Peyer's patch (tissue), 4 donors: ENCODE measurements around the gene IFI27. TPM values are rescaled to one million over a fixed set of nuclear protein-coding genes. Genes with fewer than 3 reads are reported as not detected.

Experiments used
- DNase-seq, 3 donors: peaks; one replicate each; pipeline ENCODE4 v3.0.0-alpha.2; 2017 to 2019
- H3K27ac ChIP-seq, 4 donors: fragments of 200-600 bp; sonication (generic); one replicate each; pipeline ENCODE4 v1.5.1; 2016 to 2019
- H3K27me3 ChIP-seq, 2 donors: fragments of 200-600 bp; sonication (generic); one replicate each; pipeline ENCODE4 v1.5.1; 2019
- H3K36me3 ChIP-seq, 3 donors: fragments of 200-600 bp; sonication (generic); one replicate each; pipeline ENCODE4 v1.5.1; 2016 to 2019
- H3K4me1 ChIP-seq, 4 donors: fragments of 200-600 bp; sonication (generic); one replicate each; pipeline ENCODE4 v1.5.1; 2016 to 2019
- H3K4me3 ChIP-seq, 4 donors: fragments of 200-600 bp; sonication (generic); 1 replicate in 3 of 4; 2 replicates in 1 of 4; pipeline ENCODE4 v1.5.1; 2016 to 2019; ENCODE audit warnings: mild to moderate bottlenecking in 1 of 4
- H3K9me3 ChIP-seq, 4 donors: fragments of 200-600 bp; sonication (generic); one replicate each; pipeline ENCODE4 v1.5.1; 2016 to 2019; ENCODE audit warnings: mild to moderate bottlenecking in 1 of 4
- CTCF ChIP-seq, 6 experiments: fragments of 450-650 bp in 4 of 6; fragments of 200-600 bp in 2 of 6; sonication (generic) in 1 of 6; IDR thresholded peaks; one replicate each; pipeline ENCODE4 v1.5.1; 2017 to 2019; ENCODE audit warnings: antibody characterized with exemption in 6 of 6, mild to moderate bottlenecking in 3 of 6, moderate library complexity in 1 of 6
- POLR2A ChIP-seq, 2 donors: fragments of 450-650 bp; IDR thresholded peaks; one replicate each; pipeline ENCODE4 v1.5.1; 2017; ENCODE audit warnings: antibody characterized with exemption in 2 of 2, mild to moderate bottlenecking in 2 of 2, moderate library complexity in 2 of 2
- total RNA-seq, 4 donors: library from RNA; depleted of rRNA; stranded (reverse); fragments of >200 nt; gene quantifications; one replicate each; pipeline ENCODE4 v1.1.0, GENCODE V29; 2016

Gene IFI27
- total RNA-seq, 4 donors from 2014 or later = 163 to 668 (median 294) TPM

DNA sequence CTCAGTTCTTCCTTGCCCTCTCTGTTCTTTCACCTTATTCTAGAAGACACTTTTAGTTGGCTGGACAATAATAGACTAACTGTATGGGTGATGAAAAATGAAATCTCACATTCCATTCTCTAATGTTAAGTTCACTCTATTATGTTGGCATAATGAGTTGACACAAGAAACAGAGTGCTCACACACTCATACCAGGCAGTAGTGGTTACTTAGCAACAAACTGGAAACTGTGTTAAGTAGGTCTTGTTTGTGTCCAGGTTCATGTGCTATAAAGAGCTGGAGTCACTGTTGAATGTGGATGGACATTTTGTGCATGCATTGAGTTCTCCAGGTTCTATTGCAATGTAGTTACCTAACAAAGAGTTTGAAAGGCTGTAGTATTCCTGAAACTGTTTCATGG, 46.7 kb downstream of the IFI27 start:
- H3K27ac ChIP-seq = no peak overlapping the region
- TF ChIP-seq POLR2A (IDR thresholded peaks at IDR 0.05) = no peak
- no peak for TF ChIP-seq CTCF (IDR thresholded peaks at IDR 0.05)
- no peak overlapping the region for H3K4me3 ChIP-seq
- no peaks in the 10 kb centered on the region for H3K4me1 ChIP-seq
- no peaks in the 10 kb centered on the region for H3K36me3 ChIP-seq
- no peaks in the 10 kb centered on the region for H3K9me3 ChIP-seq
- H3K27me3 ChIP-seq = no peaks in the 10 kb centered on the region
- no peak for DNase-seq

DNA sequence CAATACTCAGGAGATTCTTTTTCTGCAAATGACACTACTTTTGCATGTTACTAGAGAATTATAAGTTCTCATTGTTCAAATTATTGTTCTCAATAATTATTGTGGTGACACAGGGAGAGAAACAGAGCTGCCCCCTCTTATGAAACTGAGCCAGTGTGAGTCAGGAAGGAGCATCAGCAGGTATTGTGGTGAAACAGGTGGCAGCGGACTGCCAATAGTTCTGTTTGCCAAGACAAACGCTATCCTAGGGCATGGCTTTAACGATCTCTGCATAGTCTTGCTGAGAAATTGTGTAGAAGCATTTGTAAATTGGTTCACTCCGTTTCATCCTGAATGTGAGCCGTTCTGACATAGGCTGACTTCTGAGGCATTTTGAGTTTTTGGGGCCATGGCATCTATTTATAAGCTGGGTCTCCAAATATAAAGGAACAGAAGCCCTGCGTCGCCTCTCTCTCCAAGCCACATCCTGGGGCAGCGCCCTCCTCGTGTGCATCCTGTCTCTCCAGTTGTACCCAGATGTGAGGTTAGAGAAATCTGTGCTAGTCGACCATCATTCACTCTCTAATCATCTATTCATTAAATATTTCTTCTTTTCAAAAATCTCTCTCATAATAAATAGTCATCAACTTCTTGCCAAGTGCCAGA, 47.8 kb downstream of the IFI27 start:
- no peaks in the 10 kb centered on the region for H3K4me1 ChIP-seq
- no peak for TF ChIP-seq CTCF (IDR thresholded peaks at IDR 0.05)
- no peak for TF ChIP-seq POLR2A (IDR thresholded peaks at IDR 0.05)
- H3K9me3 ChIP-seq = no peaks in the 10 kb centered on the region
- H3K27me3 ChIP-seq = no peaks in the 10 kb centered on the region
- H3K27ac ChIP-seq = no peak overlapping the region
- H3K36me3 ChIP-seq = no peaks in the 10 kb centered on the region
- H3K4me3 ChIP-seq = no peak overlapping the region
- no peak for DNase-seq

DNA sequence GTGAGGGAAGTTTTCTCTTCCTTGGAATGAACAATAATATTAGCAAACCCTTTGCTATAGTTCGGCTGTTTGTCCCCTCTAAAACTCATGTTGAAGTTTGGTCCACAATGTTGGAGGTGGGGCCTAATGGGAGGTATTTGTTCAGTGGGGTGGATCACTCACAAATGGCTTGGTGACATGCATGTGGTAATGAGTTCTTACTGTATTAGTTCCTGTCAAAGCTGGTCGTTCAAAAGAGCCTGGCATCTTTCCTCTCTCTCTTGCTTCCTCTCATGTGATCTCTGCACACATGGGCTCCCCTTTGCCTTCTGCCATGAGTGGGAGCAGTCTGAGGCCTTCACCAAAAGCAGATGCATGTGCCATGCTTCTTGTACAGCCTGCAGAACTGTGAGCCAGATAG, 50.5 kb downstream of the IFI27 start:
- no peak for DNase-seq
- Histone ChIP-seq H3K27ac (no peak overlapping the region), H3K4me3 (no peak overlapping the region), H3K36me3 (no peaks in the 10 kb centered on the region), H3K4me1 (no peaks in the 10 kb centered on the region), H3K27me3 (no peaks in the 10 kb centered on the region), H3K9me3 (no peaks in the 10 kb centered on the region)
- TF ChIP-seq POLR2A (IDR thresholded peaks at IDR 0.05) (no peak), CTCF (IDR thresholded peaks at IDR 0.05) (no peak)

GRCh38 chr14:94161981-94162380, 51.4 kb downstream of the IFI27 start:
- Histone ChIP-seq H3K4me3 (no peak overlapping the region), H3K27ac (no peak overlapping the region), H3K36me3 (no peaks in the 10 kb centered on the region), H3K9me3 (no peaks in the 10 kb centered on the region), H3K27me3 (no peaks in the 10 kb centered on the region), H3K4me1 (no peaks in the 10 kb centered on the region)
- no peak for TF ChIP-seq CTCF (IDR thresholded peaks at IDR 0.05)
- TF ChIP-seq POLR2A (IDR thresholded peaks at IDR 0.05) = no peak
- no peak for DNase-seq

DNA sequence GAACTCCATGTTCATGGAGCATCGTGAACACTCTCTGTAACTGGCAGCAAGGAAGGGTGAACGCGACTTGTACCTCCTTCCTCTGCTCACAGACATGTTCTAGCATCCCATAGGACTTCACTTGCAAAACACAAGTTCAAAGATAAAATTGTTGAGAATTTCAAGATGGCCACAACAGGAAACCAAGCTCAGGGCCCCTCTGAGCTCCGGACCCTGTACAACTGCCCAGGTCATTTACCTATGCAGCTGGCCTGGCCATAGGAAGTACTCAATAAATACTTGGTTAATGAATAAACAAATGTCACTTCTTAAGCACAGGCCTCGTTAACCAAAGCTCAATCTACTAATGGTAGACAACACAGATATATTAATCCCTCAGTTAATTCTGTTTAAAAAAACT, 51.9 kb downstream of the IFI27 start:
- Histone ChIP-seq H3K4me1 (no peaks in the 10 kb centered on the region), H3K27ac (no peak overlapping the region), H3K27me3 (no peaks in the 10 kb centered on the region), H3K9me3 (no peaks in the 10 kb centered on the region), H3K36me3 (no peaks in the 10 kb centered on the region), H3K4me3 (no peak overlapping the region)
- no peak for DNase-seq
- TF ChIP-seq CTCF (IDR thresholded peaks at IDR 0.05) = no peak
- TF ChIP-seq POLR2A (IDR thresholded peaks at IDR 0.05) = no peak

DNA sequence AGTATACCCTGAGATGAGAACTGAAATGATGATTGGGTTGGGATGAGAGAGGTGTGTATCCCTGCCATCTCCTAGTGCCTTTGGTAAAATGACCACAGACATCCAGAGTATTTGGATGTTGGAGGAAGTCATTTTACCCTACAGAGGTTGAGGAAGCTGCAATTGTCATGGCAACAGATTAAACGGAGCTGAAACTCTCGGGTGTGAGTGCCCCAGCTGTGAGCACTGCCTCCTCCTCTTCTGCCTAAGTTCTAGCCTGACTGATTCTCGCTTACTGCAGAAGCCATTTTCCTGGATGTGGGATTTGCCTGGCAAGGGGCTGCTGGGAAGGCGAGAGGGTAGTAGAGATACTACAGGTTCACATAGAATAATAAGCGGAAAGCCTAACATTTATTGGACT, 53.3 kb downstream of the IFI27 start:
- TF ChIP-seq CTCF (IDR thresholded peaks at IDR 0.05) (no peak), POLR2A (IDR thresholded peaks at IDR 0.05) (no peak)
- DNase-seq = no peak
- Histone ChIP-seq H3K27me3 (no peaks in the 10 kb centered on the region), H3K4me3 (no peak overlapping the region), H3K9me3 (no peaks in the 10 kb centered on the region), H3K36me3 (no peaks in the 10 kb centered on the region), H3K4me1 (no peaks in the 10 kb centered on the region), H3K27ac (no peak overlapping the region)
